Breast epithelium (tissue), 4 donors: ENCODE results near the gene IL5RA. TPM values are rescaled to one million over a fixed set of nuclear protein-coding genes. Genes with fewer than 3 reads are reported as not detected.

Source experiments
- DNase-seq, 2 donors: peaks; one replicate each; pipeline ENCODE4 v3.0.0-alpha.2; 2019; ENCODE audit warnings: low spot score in 2 of 2
- H3K27ac ChIP-seq, 2 donors: fragments of 200-600 bp; sonication (generic) in 1 of 2; one replicate each; pipeline ENCODE4 v1.5.1; 2016 to 2019; ENCODE audit warnings: mild to moderate bottlenecking in 1 of 2
- H3K27me3 ChIP-seq, 2 donors: fragments of 200-600 bp; sonication (generic) in 1 of 2; one replicate each; pipeline versions ENCODE4 v1.5.1 to v1.6.0; 2017 to 2019; ENCODE audit warnings: control low read depth in 1 of 2, mild to moderate bottlenecking in 1 of 2
- H3K36me3 ChIP-seq: fragments of 200-600 bp; one replicate; pipeline ENCODE4 v1.5.1; 2019
- H3K4me1 ChIP-seq, 2 donors: fragments of 200-600 bp; sonication (generic); one replicate each; pipeline ENCODE4 v1.5.1; 2016 to 2019; ENCODE audit warnings: control low read depth in 1 of 2
- H3K4me3 ChIP-seq, 3 donors: fragments of 200-600 bp; sonication (generic); 1 replicate in 2 of 3; 2 replicates in 1 of 3; pipeline ENCODE4 v1.5.1; 2016 to 2019; ENCODE audit warnings: mild to moderate bottlenecking in 3 of 3, moderate library complexity in 2 of 3
- H3K9me3 ChIP-seq, 2 donors: fragments of 200-600 bp; sonication (generic) in 1 of 2; one replicate each; pipeline ENCODE4 v1.5.1; 2016 to 2019; ENCODE audit warnings: control low read depth in 1 of 2
- POLR2A ChIP-seq: fragments of 450-650 bp; IDR thresholded peaks from one replicate; pipeline ENCODE4 v1.6.1; 2016; ENCODE audit warnings: antibody characterized with exemption, mild to moderate bottlenecking, moderate library complexity
- POLR2AphosphoS5 ChIP-seq, 3 donors: sonication (generic); formaldehyde crosslinking; IDR thresholded peaks; one replicate each; pipeline ENCODE4 v1.6.1; 2017; ENCODE audit warnings: antibody characterized with exemption in 3 of 3
- intact Hi-C: fragments of 100-400 bp; cut with DNase I; formaldehyde crosslinking; loops from one replicate; pipeline ENCODE4 v1.15.1; 2023; ENCODE audit warnings: low total_unique reads
- total RNA-seq, 3 donors: library from RNA; depleted of rRNA; stranded (reverse); fragments of >200 nt; gene quantifications; one replicate each; pipeline ENCODE4 v1.1.0, GENCODE V29; 2016
- TF ChIP-seq, protein P1 (sequence below), 3 donors: fragments of 450-650 bp; IDR thresholded peaks; one replicate each; pipeline ENCODE4 v1.5.1; 2016 to 2017; ENCODE audit warnings: antibody characterized with exemption in 3 of 3, mild to moderate bottlenecking in 3 of 3, moderate library complexity in 3 of 3

IL5RA gene
- total RNA-seq, 3 donors from 2014 or later: 0.48 to 0.98 TPM; not detected in 1

DNA sequence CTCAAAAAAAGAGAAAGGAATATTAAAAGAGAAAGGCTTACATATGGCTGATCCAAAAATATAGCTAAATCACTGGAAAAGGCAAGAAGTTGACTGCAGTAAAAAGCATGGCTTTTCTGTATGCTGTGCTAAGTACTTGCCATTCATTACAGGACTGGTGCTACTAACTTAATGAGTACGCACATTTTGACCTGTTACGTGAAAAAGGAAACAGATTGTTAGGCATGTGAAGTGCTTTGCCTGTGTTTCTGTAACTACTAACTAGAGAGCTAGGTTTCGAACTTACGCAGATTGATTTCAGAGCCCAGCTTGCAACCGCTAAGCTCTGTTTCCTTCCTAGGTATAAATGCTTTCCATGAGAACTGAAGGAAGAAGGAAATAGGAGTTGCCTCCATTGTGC lies 19.4 kb upstream of the IL5RA start:
- peaks cover 2 to 7% of the 10 kb centered on the region in 2 donors for H3K4me1 ChIP-seq
- no peak overlapping the region for H3K4me3 ChIP-seq
- no peaks in the 10 kb centered on the region for H3K9me3 ChIP-seq
- DNase-seq: no peak
- H3K36me3 ChIP-seq: no peaks in the 10 kb centered on the region
- intact Hi-C loops: no loop called here
- no peak overlapping the region for H3K27ac ChIP-seq
- TF ChIP-seq, protein P1, sequence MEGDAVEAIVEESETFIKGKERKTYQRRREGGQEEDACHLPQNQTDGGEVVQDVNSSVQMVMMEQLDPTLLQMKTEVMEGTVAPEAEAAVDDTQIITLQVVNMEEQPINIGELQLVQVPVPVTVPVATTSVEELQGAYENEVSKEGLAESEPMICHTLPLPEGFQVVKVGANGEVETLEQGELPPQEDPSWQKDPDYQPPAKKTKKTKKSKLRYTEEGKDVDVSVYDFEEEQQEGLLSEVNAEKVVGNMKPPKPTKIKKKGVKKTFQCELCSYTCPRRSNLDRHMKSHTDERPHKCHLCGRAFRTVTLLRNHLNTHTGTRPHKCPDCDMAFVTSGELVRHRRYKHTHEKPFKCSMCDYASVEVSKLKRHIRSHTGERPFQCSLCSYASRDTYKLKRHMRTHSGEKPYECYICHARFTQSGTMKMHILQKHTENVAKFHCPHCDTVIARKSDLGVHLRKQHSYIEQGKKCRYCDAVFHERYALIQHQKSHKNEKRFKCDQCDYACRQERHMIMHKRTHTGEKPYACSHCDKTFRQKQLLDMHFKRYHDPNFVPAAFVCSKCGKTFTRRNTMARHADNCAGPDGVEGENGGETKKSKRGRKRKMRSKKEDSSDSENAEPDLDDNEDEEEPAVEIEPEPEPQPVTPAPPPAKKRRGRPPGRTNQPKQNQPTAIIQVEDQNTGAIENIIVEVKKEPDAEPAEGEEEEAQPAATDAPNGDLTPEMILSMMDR (IDR thresholded peaks at IDR 0.05): no peak
- TF ChIP-seq POLR2A: no peak
- no peak for TF ChIP-seq POLR2AphosphoS5 (IDR thresholded peaks at IDR 0.05)
- H3K27me3 ChIP-seq: no peaks in the 10 kb centered on the region

DNA sequence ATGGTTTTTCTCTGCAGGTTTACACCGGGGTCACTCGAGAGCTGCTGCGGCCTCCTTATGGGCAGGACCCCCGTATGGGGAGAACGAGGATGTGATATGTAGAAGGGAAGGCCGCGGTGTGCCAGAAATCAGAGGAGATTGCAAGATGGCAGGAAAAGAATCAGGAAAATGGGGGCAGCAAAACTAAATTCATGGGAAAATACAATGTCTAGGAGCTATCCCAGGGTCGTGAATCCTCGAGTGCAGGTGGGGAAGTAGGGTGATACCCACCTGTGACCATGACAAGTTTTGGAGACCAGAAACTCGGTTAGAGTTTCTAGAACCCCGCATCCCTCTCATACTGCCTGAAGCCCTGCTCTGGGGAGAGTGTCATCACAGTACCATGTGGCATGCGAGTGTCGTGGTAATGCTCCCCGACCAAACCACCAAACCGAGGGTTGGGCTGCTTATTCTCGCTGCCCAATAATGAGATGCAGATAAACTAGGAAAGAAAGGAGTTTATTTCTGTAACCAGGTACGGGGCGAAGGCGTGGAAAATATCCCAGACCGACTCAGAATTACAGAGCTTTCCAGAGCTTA lies 17.3 kb upstream of the IL5RA start:
- TF ChIP-seq POLR2A (no peak), POLR2AphosphoS5 (IDR thresholded peaks at IDR 0.05) (no peak)
- TF ChIP-seq, protein P1 (IDR thresholded peaks at IDR 0.05): no peak
- Histone ChIP-seq H3K27ac (peak overlapping the region; percentile 90 to 92), H3K36me3 (no peaks in the 10 kb centered on the region), H3K4me1 (peaks cover 2 to 7% of the 10 kb centered on the region in 2 donors), H3K27me3 (no peaks in the 10 kb centered on the region), H3K9me3 (no peaks in the 10 kb centered on the region), H3K4me3 (peak overlapping the region; percentile 81 to 91 (median 81))
- DNase-seq: no peak
- intact Hi-C loops: no loop called here

DNA sequence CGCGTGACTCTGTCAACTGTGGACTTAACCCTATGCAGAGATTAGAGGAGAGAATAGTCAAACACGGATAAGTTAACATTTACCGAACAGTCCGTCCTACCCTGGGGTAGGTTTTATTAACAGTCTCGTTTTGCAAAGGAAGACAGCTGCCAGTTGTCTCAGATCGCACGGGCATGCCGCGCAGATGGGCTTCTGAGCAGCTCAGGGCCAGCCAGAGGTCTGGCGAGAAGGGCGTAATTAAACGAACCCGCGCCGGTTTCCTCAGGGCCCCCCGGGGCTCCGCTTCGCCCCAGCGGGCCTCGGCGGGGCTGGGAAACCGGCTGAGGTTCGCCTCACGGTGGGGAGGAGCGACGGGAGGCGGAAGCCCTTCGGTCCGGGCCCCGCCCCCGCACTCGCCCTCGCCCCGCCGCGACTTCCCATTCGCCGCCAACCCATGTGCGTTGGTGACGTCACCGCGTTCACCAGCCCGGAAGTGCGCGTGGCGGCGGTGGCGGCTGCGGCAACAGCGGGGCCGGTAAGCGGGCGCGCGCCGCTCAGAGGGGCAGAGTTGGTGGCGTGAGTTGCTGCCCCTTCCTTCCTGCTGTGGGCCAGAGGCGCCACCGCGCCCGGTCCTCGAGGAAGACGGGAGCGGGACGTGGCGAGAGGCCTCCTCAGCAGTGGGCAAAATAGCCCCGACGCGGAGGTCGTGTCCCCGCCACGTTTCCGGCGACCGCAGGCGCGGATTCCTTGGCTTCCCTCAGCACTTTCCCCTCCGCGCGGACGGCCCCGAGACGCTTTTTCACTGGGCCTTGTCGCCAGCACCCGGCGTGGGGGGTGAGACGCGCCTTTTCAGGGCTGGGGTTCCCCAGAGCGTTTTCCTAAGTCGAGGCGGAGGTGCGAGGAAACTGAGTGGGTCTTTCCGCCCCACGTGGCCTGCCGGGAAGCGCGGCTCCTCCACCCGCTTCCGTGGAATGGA lies 16.6 kb upstream of the IL5RA start, which contains the start of gene TRNT1:
TSS of gene TRNT1 (plus strand) at position 464 of the 955 bp plus-strand sequence. CDS start 2,101 bp downstream, outside the sequence.
- intact Hi-C loops: no loop called here
- DNase-seq: peak; percentile 92 to 97

DNA sequence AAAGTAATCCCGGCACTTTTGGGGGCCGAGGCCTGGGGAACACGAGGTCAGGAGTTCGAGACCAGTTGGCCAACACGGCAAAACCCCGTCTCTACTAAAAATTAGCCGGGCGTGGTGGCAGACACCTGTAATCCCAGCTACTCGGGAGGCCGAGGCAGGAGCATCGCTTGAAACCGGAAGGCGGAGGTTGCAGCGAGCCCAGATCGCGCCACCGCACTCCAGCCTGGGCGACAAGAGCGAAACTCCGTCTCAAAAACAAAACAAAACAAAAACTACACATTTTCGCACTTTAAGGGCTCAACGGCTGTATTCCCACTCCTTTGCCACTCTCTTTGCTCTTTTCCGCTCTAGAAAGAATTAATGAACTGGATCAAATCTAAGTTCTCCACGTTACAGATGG lies 15.8 kb upstream of the IL5RA start:
- no peak for TF ChIP-seq POLR2A
- TF ChIP-seq POLR2AphosphoS5 (IDR thresholded peaks at IDR 0.05): no peak
- TF ChIP-seq, protein P1 (IDR thresholded peaks at IDR 0.05): no peak
- Histone ChIP-seq H3K4me3 (peak overlapping the region; percentile 81 to 91 (median 81)), H3K27ac (peak overlapping the region; percentile 90 to 92), H3K27me3 (no peaks in the 10 kb centered on the region), H3K36me3 (no peaks in the 10 kb centered on the region), H3K4me1 (peaks cover 2 to 7% of the 10 kb centered on the region in 2 donors), H3K9me3 (no peaks in the 10 kb centered on the region)
- DNase-seq: no peak
- intact Hi-C loops: no loop called here

More for the DNA sequence above, 16.6 kb upstream of the IL5RA start, which contains the start of gene TRNT1:
- peak; percentile 41 for TF ChIP-seq POLR2A
- TF ChIP-seq, protein P1 (IDR thresholded peaks at IDR 0.05): no peak
- peak; percentile 93 to 96 (median 95) for TF ChIP-seq POLR2AphosphoS5 (IDR thresholded peaks at IDR 0.05)
- H3K27ac ChIP-seq: peak within 1 kb of the TSS; percentile 90 to 92
- H3K4me3 ChIP-seq: peak within 1 kb of the TSS; percentile 81 to 91 (median 81)
- H3K36me3 ChIP-seq: no peaks in the 10 kb centered on the region
- H3K4me1 ChIP-seq: peaks cover 2 to 7% of the 10 kb centered on the region in 2 donors
- H3K9me3 ChIP-seq: no peaks in the 10 kb centered on the region
- no peaks in the 10 kb centered on the region for H3K27me3 ChIP-seq
